ENCODE data around the gene KIF19. TPM values are rescaled to one million over a fixed set of nuclear protein-coding genes. Genes with fewer than 3 reads are reported as not detected.

Gene KIF19
- total RNA-seq, 1 experiment from 2014 or later = not detected

DNA sequence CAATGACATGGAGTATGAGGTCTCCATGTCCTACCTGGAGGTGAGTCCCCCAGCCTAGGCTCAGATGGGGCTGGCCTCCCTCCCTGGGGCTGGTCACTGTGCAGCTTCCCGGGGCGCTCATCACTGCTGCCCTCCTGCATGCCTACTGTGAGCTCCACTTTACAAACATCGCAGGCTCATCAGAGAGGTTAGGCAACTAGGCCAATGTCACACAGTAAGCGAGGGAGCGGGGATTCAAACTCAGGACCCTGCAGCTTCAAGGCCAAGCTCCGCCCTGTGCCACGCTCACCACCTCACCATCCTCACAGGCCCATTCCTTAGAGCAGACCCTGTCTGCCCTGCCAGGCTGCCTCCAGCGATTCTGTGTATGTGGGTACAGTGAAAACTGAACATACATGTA lies 17.1 kb downstream of the KIF19 start:
- H3K27me3 ChIP-seq (ENCODE audit: control insufficient read depth, insufficient read depth, low read length) = no peaks in the 10 kb centered on the region

DNA sequence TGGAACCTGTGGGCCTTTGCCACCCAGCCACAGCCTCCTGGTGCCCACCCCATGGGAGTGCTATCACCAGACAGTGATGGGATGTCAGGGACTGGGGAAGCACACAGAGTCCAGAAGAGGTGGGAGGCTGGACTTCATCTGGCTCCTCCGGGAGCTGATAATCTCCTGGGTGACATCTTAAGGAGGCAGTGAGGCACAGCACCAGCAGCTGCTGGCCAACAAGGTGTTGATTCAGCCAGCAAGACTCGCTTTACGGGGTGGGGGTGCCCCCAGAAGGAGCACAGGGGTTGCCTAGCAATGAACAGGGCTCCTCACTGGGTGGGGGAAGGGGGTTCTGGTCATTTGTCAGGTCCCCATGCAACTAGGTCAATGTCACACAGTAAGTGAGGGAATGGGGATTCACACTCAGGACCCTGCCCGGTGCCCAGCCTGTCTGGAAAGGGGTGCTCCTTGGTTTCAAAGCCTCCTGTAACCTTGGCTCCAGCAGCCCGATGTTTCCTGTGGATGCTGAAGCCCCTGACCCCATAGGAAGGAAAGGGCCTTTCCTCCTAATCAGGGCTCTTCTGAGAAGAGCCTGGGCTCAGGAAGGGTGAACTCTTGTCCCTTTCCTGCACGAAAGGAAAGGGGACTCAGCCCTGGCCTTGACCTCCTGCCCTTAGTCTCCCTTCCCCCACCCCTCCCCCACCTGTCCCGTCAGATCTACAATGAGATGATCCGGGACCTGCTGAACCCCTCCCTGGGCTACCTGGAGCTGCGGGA lies 17.7 kb downstream of the KIF19 start:
- Histone ChIP-seq H3K27me3 (ENCODE audit: control insufficient read depth, insufficient read depth, low read length) (no peaks in the 10 kb centered on the region; the same call in 1 of the 2 replicates), H3K36me3 (ENCODE audit: control insufficient read depth, insufficient read depth, low read length) (no peaks in the 10 kb centered on the region), H3K4me3 (ENCODE audit: low read depth in 2 of 2, low read length in 2 of 2) (no peak overlapping the region), H3K27ac (ENCODE audit: low read length) (no peak overlapping the region), H3K4me1 (ENCODE audit: control insufficient read depth, insufficient read depth, low read length) (no peaks in the 10 kb centered on the region), H3K9me3 (ENCODE audit: control insufficient read depth, insufficient read depth, low read depth, low read length) (no peaks in the 10 kb centered on the region)
- ChIA-PET POLR2A (no interaction called here), CTCF (interaction anchor here (0.7 kb wide), 1 partner anchor 11 kb away, joined by 5 read pairs; no protein-coding TSS in a partner anchor)
- intact Hi-C loops (cut with micrococcal nuclease; ENCODE audit: unreplicated experiment) = no loop called here
- in situ Hi-C loops (cut with HindIII; ENCODE audit: low pct_unique_long_range_greater_than_20kb, low sequenced_read_pairs) = no loop called here
- TF ChIP-seq, protein P1, sequence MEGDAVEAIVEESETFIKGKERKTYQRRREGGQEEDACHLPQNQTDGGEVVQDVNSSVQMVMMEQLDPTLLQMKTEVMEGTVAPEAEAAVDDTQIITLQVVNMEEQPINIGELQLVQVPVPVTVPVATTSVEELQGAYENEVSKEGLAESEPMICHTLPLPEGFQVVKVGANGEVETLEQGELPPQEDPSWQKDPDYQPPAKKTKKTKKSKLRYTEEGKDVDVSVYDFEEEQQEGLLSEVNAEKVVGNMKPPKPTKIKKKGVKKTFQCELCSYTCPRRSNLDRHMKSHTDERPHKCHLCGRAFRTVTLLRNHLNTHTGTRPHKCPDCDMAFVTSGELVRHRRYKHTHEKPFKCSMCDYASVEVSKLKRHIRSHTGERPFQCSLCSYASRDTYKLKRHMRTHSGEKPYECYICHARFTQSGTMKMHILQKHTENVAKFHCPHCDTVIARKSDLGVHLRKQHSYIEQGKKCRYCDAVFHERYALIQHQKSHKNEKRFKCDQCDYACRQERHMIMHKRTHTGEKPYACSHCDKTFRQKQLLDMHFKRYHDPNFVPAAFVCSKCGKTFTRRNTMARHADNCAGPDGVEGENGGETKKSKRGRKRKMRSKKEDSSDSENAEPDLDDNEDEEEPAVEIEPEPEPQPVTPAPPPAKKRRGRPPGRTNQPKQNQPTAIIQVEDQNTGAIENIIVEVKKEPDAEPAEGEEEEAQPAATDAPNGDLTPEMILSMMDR (IDR thresholded peaks at IDR 0.05) = no peak
- TF ChIP-seq POLR2AphosphoS5 (IDR thresholded peaks at IDR 0.05; ENCODE audit: low read depth, low read length) (no peak), TCF7L2 (IDR thresholded peaks at IDR 0.05; ENCODE audit: low read depth, low read length) (no peak), SIN3A (IDR thresholded peaks at IDR 0.05; ENCODE audit: borderline replicate concordance, insufficient read depth, low read depth, low read length) (no peak)
- TF ChIP-seq, protein P2, sequence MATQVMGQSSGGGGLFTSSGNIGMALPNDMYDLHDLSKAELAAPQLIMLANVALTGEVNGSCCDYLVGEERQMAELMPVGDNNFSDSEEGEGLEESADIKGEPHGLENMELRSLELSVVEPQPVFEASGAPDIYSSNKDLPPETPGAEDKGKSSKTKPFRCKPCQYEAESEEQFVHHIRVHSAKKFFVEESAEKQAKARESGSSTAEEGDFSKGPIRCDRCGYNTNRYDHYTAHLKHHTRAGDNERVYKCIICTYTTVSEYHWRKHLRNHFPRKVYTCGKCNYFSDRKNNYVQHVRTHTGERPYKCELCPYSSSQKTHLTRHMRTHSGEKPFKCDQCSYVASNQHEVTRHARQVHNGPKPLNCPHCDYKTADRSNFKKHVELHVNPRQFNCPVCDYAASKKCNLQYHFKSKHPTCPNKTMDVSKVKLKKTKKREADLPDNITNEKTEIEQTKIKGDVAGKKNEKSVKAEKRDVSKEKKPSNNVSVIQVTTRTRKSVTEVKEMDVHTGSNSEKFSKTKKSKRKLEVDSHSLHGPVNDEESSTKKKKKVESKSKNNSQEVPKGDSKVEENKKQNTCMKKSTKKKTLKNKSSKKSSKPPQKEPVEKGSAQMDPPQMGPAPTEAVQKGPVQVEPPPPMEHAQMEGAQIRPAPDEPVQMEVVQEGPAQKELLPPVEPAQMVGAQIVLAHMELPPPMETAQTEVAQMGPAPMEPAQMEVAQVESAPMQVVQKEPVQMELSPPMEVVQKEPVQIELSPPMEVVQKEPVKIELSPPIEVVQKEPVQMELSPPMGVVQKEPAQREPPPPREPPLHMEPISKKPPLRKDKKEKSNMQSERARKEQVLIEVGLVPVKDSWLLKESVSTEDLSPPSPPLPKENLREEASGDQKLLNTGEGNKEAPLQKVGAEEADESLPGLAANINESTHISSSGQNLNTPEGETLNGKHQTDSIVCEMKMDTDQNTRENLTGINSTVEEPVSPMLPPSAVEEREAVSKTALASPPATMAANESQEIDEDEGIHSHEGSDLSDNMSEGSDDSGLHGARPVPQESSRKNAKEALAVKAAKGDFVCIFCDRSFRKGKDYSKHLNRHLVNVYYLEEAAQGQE (IDR thresholded peaks at IDR 0.05; ENCODE audit: insufficient read depth in 1 of 2, low read depth in 2 of 2, low read length in 1 of 2) = no peak
- BruUV-seq (replicated peaks) = no TSS peak
- no peak for ATAC-seq
- no peak for DNase-seq (ENCODE audit: low read depth, low spot score)

More for the DNA sequence above, 17.1 kb downstream of the KIF19 start:
- CTCF ChIA-PET = no interaction called here
- no TSS peak for BruUV-seq (replicated peaks)
- in situ Hi-C loops (cut with HindIII; ENCODE audit: low pct_unique_long_range_greater_than_20kb, low sequenced_read_pairs) = no loop called here
- TF ChIP-seq SIN3A (IDR thresholded peaks at IDR 0.05; ENCODE audit: borderline replicate concordance, insufficient read depth, low read depth, low read length) (no peak), POLR2AphosphoS5 (IDR thresholded peaks at IDR 0.05; ENCODE audit: low read depth, low read length) (no peak), TCF7L2 (IDR thresholded peaks at IDR 0.05; ENCODE audit: low read depth, low read length) (no peak)
- TF ChIP-seq, protein P1 (IDR thresholded peaks at IDR 0.05) = no peak
- TF ChIP-seq, protein P2 (IDR thresholded peaks at IDR 0.05; ENCODE audit: insufficient read depth in 1 of 2, low read depth in 2 of 2, low read length in 1 of 2) = no peak
- no peaks in the 10 kb centered on the region for H3K36me3 ChIP-seq (ENCODE audit: control insufficient read depth, insufficient read depth, low read length)
- intact Hi-C loops (cut with micrococcal nuclease; ENCODE audit: unreplicated experiment) = no loop called here
- DNase-seq (ENCODE audit: low read depth, low spot score) = no peak
- POLR2A ChIA-PET = no interaction called here
- no peak overlapping the region for H3K27ac ChIP-seq (ENCODE audit: low read length)
- ATAC-seq = no peak
- H3K9me3 ChIP-seq (ENCODE audit: control insufficient read depth, insufficient read depth, low read depth, low read length) = no peaks in the 10 kb centered on the region
- no peaks in the 10 kb centered on the region for H3K4me1 ChIP-seq (ENCODE audit: control insufficient read depth, insufficient read depth, low read length)
- H3K4me3 ChIP-seq (ENCODE audit: low read depth in 2 of 2, low read length in 2 of 2) = no peak overlapping the region
